ENCODE data around the gene ZCCHC14. TPM values are rescaled to one million over a fixed set of nuclear protein-coding genes. Genes with fewer than 3 reads are reported as not detected.

The ZCCHC14 gene
- total RNA-seq, 4 donors from 2014 or later, result 8.9 to 20.5 (median 10.8) TPM

GRCh38 chr16:87445486-87445885 is 47.3 kb downstream of the ZCCHC14 start:
- no peak for TF ChIP-seq CTCF (IDR thresholded peaks at IDR 0.05)
- ATAC-seq (ENCODE audit: low FRiP score) (no peak), DNase-seq (ENCODE audit: low spot score) (no peak)

DNA sequence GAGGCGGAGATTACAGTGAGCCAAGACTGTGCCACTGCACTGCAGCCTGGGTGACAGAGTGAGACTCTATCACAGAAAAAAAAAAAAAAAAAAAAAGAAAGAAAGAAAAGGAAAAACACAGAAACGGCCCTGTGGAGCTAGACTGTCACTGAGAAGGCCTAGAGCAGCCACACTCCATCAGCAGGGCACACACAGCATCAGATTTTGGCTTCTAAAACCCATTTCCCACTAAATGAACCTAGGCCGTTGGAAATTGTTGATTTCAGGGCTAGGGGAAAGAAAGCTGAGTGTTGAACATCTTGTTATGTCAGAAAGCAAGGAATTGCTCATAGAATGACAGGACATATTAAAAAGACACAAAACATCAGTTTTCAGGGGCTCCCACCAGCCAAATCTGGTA is 48.9 kb downstream of the ZCCHC14 start:
- TF ChIP-seq CTCF (IDR thresholded peaks at IDR 0.05), result no peak
- no peak for ATAC-seq (ENCODE audit: low FRiP score)
- DNase-seq (ENCODE audit: low spot score), result no peak

DNA sequence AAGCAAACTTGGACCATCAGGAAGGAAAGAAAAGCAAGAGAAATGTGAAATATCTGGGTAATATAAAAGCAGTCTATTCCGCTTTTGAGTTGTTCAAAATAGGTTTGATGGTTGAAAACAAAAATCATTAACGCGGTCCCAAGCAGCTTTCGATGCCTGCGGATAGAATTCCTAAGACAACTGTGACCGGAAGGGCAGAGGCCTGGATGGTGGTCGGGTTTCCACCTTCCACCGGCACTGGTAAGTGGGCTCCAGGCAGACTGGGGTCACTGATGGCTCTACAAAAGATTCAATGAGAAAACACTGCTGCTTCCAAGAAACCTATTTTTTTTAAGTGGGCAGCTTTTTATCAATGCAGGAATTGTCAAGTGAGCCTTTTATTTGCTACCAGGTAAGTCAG is 49.8 kb downstream of the ZCCHC14 start:
- no peak for TF ChIP-seq CTCF (IDR thresholded peaks at IDR 0.05)
- DNase-seq (ENCODE audit: low spot score) (no peak), ATAC-seq (ENCODE audit: low FRiP score) (no peak)

DNA sequence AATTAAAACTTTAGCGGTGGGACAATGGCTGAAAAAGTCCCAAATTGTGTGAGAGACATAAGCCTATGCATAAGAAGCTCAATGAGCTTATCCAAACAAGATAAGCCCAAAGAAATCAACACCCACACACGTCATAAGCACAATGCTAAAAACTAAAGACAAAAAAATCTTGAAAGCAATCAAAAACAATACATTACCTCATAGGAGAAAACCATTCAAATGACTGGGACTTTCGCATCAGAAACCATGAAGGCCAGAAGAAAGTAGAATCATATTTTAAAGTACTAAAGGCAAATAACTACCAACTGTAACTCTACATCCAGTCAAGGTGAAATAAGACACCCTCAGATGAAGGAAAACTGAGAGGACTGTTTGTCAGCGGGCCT is 50.2 kb downstream of the ZCCHC14 start:
- no peak for DNase-seq (ENCODE audit: low spot score)
- no peak for TF ChIP-seq CTCF (IDR thresholded peaks at IDR 0.05)
- no peak for ATAC-seq (ENCODE audit: low FRiP score)

DNA sequence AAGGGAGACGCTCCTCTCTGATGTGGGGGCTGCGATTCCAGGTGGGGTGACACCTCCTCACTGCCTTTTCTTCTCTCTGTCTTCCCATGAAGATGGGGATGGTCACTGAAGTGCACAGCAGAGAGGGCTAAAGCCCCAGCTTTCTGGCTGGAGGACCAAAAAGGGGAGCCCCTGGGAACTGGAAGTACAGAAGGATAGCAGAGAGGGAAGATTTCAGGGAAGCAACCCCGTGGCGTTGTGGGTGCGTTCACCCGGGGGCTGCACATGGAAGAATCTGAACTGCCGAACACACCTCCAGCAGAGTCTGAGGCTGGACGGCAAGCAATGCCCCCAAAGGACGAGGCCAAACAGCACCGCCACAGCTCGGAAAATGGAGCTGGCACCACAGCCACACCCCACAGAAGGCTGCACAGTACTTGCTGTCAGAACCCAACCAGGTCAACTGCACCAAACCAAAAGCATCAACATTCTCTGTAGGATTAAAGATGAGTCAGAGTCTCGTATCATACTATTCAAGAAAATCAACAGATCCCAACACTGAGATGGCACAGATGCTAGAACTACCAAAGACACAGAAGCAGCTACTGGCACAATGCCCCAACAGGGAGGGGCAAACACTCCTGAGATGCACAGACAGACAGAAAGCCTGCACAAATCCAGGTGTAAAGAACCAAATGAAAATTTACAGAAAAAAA is 50.8 kb downstream of the ZCCHC14 start:
- no peak for ATAC-seq (ENCODE audit: low FRiP score)
- no peak for TF ChIP-seq CTCF (IDR thresholded peaks at IDR 0.05)
- no peak for DNase-seq (ENCODE audit: low spot score)

DNA sequence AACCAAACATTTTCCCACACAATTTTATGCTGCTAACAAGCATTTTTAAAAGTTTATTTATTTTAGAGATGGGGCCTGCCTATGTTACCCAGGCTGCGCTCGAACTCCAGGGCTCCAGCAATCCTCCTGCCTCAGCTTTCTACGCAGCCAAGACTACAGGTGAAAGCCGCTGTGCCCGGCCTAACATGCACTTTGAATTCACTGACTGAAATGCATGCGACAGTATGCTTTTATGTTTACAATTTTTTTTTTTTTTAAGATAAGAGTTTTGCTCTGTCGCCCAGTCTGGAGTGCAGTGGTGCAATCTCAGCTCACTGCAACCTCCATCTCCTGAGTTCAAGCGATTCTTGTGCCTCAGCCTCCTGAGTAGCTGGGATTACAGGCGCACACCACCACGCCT is 52.9 kb downstream of the ZCCHC14 start:
- TF ChIP-seq CTCF (IDR thresholded peaks at IDR 0.05), result no peak
- ATAC-seq (ENCODE audit: low FRiP score), result no peak
- no peak for DNase-seq (ENCODE audit: low spot score)

GRCh38 chr16:87438611-87438985 is 54.2 kb downstream of the ZCCHC14 start:
- no peak for TF ChIP-seq CTCF (IDR thresholded peaks at IDR 0.05)
- no peak for DNase-seq (ENCODE audit: low spot score)

More at GRCh38 chr16:87438611-87438985, 54.2 kb downstream of the ZCCHC14 start:
- ATAC-seq (ENCODE audit: low FRiP score), result no peak

Measured in omental fat pad (tissue), 4 donors.